Right lobe of liver (tissue), 6 donors: ENCODE data around the gene RHO. TPM values are rescaled to one million over a fixed set of nuclear protein-coding genes. Genes with fewer than 3 reads are reported as not detected.

Experiments
- ATAC-seq, 4 donors: fragments of 200-7000 bp; cut with Tn5 transposase; one replicate each; pipeline ENCODE4 v1.9.1; 2020; ENCODE audit warnings: mild to moderate bottlenecking in 4 of 4, moderate library complexity in 4 of 4
- DNase-seq, 3 donors: peaks; one replicate each; pipeline ENCODE4 v3.0.0-alpha.2; 2020
- H3K27ac ChIP-seq, 3 donors: fragments of 200-600 bp; one replicate each; pipeline ENCODE4 v1.8.0; 2022
- H3K27me3 ChIP-seq, 2 donors: fragments of 200-600 bp; one replicate each; pipeline ENCODE4 v1.8.0; 2022
- H3K36me3 ChIP-seq, 4 donors: fragments of 200-600 bp; sonication (generic) in 1 of 4; one replicate each; pipeline versions ENCODE4 v1.5.1 to v1.8.0; 2017 to 2022; ENCODE audit warnings: control low read depth in 1 of 4
- H3K4me1 ChIP-seq, 4 donors: fragments of 200-600 bp; sonication (generic) in 1 of 4; one replicate each; pipeline versions ENCODE4 v1.5.1 to v1.8.0; 2017 to 2022; ENCODE audit warnings: control low read depth in 1 of 4
- H3K4me3 ChIP-seq, 3 donors: fragments of 200-600 bp; one replicate each; pipeline ENCODE4 v1.8.0; 2022
- H3K9me3 ChIP-seq, 4 donors: fragments of 200-600 bp; sonication (generic) in 1 of 4; one replicate each; pipeline versions ENCODE4 v1.5.1 to v1.8.0; 2017 to 2022; ENCODE audit warnings: control low read depth in 1 of 4
- POLR2A ChIP-seq: fragments of 450-650 bp; IDR thresholded peaks from one replicate; pipeline ENCODE4 v1.6.1; 2017; ENCODE audit warnings: antibody characterized with exemption, mild to moderate bottlenecking
- WGBS: methylation state at CpG from one replicate; pipeline ENCODE4 v1.1.6; 2018; ENCODE audit warnings: low coverage, low lambda C conversion rate; ENCODE audit not compliant: insufficient coverage; ENCODE audit errors: missing lambda C conversion rate; 5-methylcytosine and 5-hydroxymethylcytosine counted together
- intact Hi-C, 2 donors: fragments of 100-400 bp; cut with DNase I; formaldehyde crosslinking; loops; one replicate each; pipeline versions ENCODE4 v1.11.2 to v1.14.1; 2022
- total RNA-seq, 6 experiments: library from RNA; depleted of rRNA in 2 of 6; stranded (reverse); fragments of >200 nt in 2 of 6; fragmentation: NEBNext Ultra II Directional in 3 of 6; extraction: Animal tissue kit (Norgen Biotek cat#: 25700) in 3 of 6; gene quantifications; one replicate each; pipeline versions ENCODE4 v1.1.0 to v1.2.4, GENCODE V29; 2016 to 2023
- TF ChIP-seq, protein P1 (sequence below), 4 donors: fragments of 200-600 bp in 3 of 4; fragments of 450-650 bp in 1 of 4; IDR thresholded peaks; one replicate each; pipeline versions ENCODE4 v1.5.1 to v1.8.0; 2016 to 2022; ENCODE audit warnings: antibody characterized with exemption in 4 of 4, mild to moderate bottlenecking in 2 of 4
- donor health status: DM: no; HTN: yes; CAD: no.
- donor health status: DM: no; HTN: no; CAD: no.
- donor health status: DM: no; HTN: no; CAD: no.
- donor health status: DM: no; HTN: yes; CAD: no.
- donor health status: DM: no; HTN: yes; CAD: no.

Gene RHO
- total RNA-seq, 6 experiments from 2014 or later: not detected

DNA sequence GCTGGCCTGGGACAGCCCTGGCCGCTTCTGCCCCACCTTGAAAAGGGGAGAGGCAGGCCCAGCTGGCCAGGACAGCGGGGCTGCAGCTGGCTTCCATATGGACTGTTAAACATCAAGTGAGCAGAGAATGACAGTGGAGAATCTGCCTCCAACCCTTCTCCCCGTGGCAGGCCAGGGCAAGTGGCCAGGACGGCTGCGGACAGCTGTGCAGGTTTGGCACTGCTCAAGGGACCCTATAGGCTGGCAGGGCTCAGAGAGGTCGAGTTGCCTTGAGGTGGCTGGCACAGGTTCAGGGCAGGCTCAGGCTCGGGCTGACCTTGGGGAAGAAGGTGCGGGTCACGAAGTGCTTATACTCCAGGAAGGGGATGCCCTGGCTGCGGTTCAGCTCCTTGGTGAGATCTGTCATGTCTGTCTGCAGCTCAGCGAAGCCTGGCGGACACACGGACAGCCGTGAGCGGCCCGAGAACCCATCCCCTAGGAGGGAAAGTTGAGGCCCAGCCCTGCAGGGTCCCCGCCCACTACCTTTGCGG is 38.8 kb downstream of the RHO start:
- no peak for TF ChIP-seq POLR2A
- TF ChIP-seq, protein P1, sequence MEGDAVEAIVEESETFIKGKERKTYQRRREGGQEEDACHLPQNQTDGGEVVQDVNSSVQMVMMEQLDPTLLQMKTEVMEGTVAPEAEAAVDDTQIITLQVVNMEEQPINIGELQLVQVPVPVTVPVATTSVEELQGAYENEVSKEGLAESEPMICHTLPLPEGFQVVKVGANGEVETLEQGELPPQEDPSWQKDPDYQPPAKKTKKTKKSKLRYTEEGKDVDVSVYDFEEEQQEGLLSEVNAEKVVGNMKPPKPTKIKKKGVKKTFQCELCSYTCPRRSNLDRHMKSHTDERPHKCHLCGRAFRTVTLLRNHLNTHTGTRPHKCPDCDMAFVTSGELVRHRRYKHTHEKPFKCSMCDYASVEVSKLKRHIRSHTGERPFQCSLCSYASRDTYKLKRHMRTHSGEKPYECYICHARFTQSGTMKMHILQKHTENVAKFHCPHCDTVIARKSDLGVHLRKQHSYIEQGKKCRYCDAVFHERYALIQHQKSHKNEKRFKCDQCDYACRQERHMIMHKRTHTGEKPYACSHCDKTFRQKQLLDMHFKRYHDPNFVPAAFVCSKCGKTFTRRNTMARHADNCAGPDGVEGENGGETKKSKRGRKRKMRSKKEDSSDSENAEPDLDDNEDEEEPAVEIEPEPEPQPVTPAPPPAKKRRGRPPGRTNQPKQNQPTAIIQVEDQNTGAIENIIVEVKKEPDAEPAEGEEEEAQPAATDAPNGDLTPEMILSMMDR (IDR thresholded peaks at IDR 0.05): no peak
- H3K27ac ChIP-seq: no peak overlapping the region
- intact Hi-C loops: no loop called here
- WGBS: 80% methylated on average over 1 of the region's 18 CpGs
- no peaks in the 10 kb centered on the region for H3K27me3 ChIP-seq
- H3K9me3 ChIP-seq: no peaks in the 10 kb centered on the region
- H3K36me3 ChIP-seq: peaks cover 0 to 4% (median 0%) of the 10 kb centered on the region in 4 donors
- DNase-seq (no peak), ATAC-seq (no peak)
- no peak overlapping the region for H3K4me3 ChIP-seq
- no peaks in the 10 kb centered on the region for H3K4me1 ChIP-seq

DNA sequence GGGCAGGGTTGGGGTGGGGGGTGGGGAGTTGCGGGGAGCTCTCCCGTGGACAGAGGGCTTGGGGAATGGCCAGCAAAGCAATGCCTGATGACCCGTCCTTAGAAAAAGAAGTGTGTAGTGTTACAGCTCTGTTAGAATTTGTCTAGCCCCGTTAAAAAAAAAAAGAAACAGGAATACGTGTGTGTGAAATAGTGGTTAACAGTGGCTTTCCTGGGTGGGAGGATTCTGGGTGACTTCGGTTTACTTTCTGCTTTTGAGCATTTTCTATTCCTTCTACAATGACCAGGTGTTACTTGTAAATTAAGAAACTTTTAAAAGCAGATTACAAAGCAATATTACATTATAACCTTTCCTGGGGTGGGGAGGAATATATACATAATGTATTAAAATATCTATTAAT is 39.5 kb downstream of the RHO start:
- no peak overlapping the region for H3K27ac ChIP-seq
- H3K36me3 ChIP-seq: peaks cover 0 to 4% (median 0%) of the 10 kb centered on the region in 4 donors
- intact Hi-C loops: no loop called here
- no peaks in the 10 kb centered on the region for H3K9me3 ChIP-seq
- DNase-seq: no peak
- no peaks in the 10 kb centered on the region for H3K4me1 ChIP-seq
- no peak overlapping the region for H3K4me3 ChIP-seq
- no peak for TF ChIP-seq POLR2A
- TF ChIP-seq, protein P1 (IDR thresholded peaks at IDR 0.05): no peak
- H3K27me3 ChIP-seq: no peaks in the 10 kb centered on the region
- 35% methylated on average over 5 of the region's 6 CpGs for WGBS
- no peak for ATAC-seq

DNA sequence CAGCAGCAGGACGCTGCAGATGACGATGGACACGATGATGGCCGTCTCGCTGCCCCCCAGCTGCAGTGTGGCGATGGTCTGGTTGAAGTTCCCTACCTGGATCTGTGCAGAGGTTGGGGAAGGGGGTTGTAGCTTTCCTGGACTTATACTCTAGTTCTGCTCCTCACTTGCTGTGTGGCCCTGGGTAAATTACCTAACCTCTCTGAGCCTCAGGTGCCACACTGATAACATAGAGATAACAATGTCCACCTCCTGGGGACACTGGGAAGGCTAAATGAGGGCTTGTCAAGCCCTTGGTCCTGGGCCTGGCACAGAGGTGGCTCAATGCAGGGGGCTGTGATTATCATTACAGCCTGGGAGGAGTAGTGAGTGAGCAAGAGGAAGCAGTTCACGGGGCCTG is 41.4 kb downstream of the RHO start:
- 40% methylated on average over 2 of the region's 7 CpGs for WGBS
- Histone ChIP-seq H3K36me3 (peaks cover 0 to 4% (median 0%) of the 10 kb centered on the region in 4 donors), H3K27ac (no peak overlapping the region), H3K27me3 (no peaks in the 10 kb centered on the region), H3K9me3 (no peaks in the 10 kb centered on the region), H3K4me1 (no peaks in the 10 kb centered on the region), H3K4me3 (no peak overlapping the region)
- no peak for DNase-seq
- no peak for ATAC-seq
- intact Hi-C loops: no loop called here
- TF ChIP-seq, protein P1 (IDR thresholded peaks at IDR 0.05): no peak
- no peak for TF ChIP-seq POLR2A

DNA sequence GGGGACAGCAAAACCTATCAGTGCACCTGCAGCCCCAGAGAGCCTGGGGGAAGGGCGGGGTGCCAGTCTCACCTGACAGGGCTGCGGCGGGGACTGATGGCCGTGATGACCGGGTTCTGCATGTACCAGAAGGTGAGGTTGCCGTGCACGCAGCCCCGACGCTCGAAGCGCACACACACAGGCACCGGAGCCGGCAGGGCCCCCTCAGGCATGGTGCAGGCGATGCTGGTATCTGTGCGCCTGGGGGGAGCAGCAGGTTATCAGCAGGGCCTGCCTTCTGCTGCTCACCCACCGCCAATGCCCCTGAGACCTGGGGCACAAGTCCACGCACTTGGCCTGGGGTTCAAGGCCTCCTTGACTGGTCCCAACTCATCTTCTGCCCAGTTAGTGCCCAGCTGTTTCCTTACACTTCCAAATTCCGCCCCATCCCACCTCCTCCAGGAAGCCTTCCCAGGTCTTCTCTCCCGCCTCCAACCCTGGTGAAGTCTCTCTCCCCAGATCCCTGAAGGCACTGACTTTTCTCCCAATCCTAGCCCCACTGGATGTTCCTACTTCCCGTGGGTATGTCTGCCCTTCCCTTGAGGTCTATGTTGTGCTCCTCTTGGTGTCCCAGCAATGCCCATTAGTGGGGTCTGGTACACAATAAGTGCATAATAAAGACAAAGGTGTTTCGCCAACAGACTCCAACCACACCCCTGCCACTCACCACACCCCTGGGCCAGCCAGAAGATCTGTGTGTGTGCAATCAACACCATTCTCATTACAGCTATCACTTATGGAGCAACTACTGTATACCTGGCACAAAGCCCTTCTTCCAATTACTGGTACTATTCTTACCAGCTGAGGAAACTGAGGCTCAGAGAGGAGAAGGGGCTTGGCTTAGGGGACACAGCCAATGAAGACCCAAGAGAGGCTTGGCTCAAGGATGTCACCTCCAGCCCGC is 43.4 kb downstream of the RHO start:
- WGBS: 92% methylated on average over 3 of the region's 22 CpGs
- Histone ChIP-seq H3K4me3 (no peak overlapping the region), H3K9me3 (no peaks in the 10 kb centered on the region), H3K4me1 (peaks cover 0 to 8% (median 0%) of the 10 kb centered on the region in 4 donors), H3K36me3 (peaks cover 0 to 4% (median 0%) of the 10 kb centered on the region in 4 donors), H3K27me3 (no peaks in the 10 kb centered on the region), H3K27ac (no peak overlapping the region)
- TF ChIP-seq, protein P1 (IDR thresholded peaks at IDR 0.05): no peak
- no peak for TF ChIP-seq POLR2A
- ATAC-seq: no peak
- no peak for DNase-seq
- intact Hi-C loops: no loop called here
